HG03064 (cell line): Measurements from ENCODE around the gene TMCO4.

Source experiments
- ATAC-seq: cut with Tn5 transposase; IDR thresholded peaks from one replicate; pipeline ENCODE4 v1.9.1; 2021; ENCODE audit warnings: low read depth; ENCODE audit not compliant: unreplicated experiment

TMCO4 gene

GRCh38 chr1:19723874-19724273, 75.8 kb downstream of the TMCO4 start:
- ATAC-seq: no peak

- no peak for ATAC-seq
These were observed 78.7 kb downstream of the TMCO4 start for GRCh38 chr1:19720973-19721372.

GRCh38 chr1:19720174-19720573, 79.5 kb downstream of the TMCO4 start:
- no peak for ATAC-seq

GRCh38 chr1:19717467-19717866, 82.2 kb downstream of the TMCO4 start:
- ATAC-seq: no peak

- no peak for ATAC-seq
These were observed 84.1 kb downstream of the TMCO4 start for GRCh38 chr1:19715334-19716203.

GRCh38 chr1:19712928-19713327, 86.8 kb downstream of the TMCO4 start:
- ATAC-seq: no peak

GRCh38 chr1:19710825-19711611, 88.7 kb downstream of the TMCO4 start:
- ATAC-seq: peak; percentile 52

GRCh38 chr1:19709260-19709793, 90.4 kb downstream of the TMCO4 start:
- ATAC-seq: no peak

- no peak for ATAC-seq
These were observed 91.1 kb downstream of the TMCO4 start for GRCh38 chr1:19708567-19709110.

- no peak for ATAC-seq
These were observed 93.6 kb downstream of the TMCO4 start for GRCh38 chr1:19706136-19706535.

GRCh38 chr1:19705464-19705863, 94.3 kb downstream of the TMCO4 start:
- no peak for ATAC-seq

- ATAC-seq: no peak
These were observed 95.2 kb downstream of the TMCO4 start for GRCh38 chr1:19704247-19705113.

GRCh38 chr1:19703280-19703679, 96.4 kb downstream of the TMCO4 start:
- no peak for ATAC-seq

GRCh38 chr1:19700079-19700777, 99.5 kb downstream of the TMCO4 start:
- no peak for ATAC-seq

- no peak for ATAC-seq
These were observed 101.5 kb downstream of the TMCO4 start for GRCh38 chr1:19698181-19698580.

- no peak for ATAC-seq
These were observed 102.9 kb downstream of the TMCO4 start for GRCh38 chr1:19696820-19697219.

GRCh38 chr1:19695772-19696171, 103.9 kb downstream of the TMCO4 start:
- ATAC-seq: no peak

- ATAC-seq: no peak
These were observed 105.4 kb downstream of the TMCO4 start for GRCh38 chr1:19694298-19694697.

GRCh38 chr1:19690342-19690741, 109.4 kb downstream of the TMCO4 start:
- no peak for ATAC-seq

- ATAC-seq: no peak
These were observed 109.9 kb downstream of the TMCO4 start for GRCh38 chr1:19689856-19690255.
